Globus pallidus (tissue), 1 donor: ENCODE results near the gene TBL3.
"Not testable (repeated sequence)": the region's sequence is repeated elsewhere in the genome, so short reads cannot be mapped to it uniquely, and the experiment has no call there.

Experiments used
- DNase-seq: peaks from one replicate; pipeline ENCODE4 v3.0.0-alpha.2; 2015; ENCODE audit warnings: low spot score

Gene TBL3

GRCh38 chr16:1942810-1943726 is 28.8 kb upstream of the TBL3 start, which contains the start of gene MSRB1:
Gene MSRB1 (minus strand): TSS chr16:1943199. CDS start chr16:1943156, 43 bp downstream.
- peak; percentile 99 for DNase-seq

DNA sequence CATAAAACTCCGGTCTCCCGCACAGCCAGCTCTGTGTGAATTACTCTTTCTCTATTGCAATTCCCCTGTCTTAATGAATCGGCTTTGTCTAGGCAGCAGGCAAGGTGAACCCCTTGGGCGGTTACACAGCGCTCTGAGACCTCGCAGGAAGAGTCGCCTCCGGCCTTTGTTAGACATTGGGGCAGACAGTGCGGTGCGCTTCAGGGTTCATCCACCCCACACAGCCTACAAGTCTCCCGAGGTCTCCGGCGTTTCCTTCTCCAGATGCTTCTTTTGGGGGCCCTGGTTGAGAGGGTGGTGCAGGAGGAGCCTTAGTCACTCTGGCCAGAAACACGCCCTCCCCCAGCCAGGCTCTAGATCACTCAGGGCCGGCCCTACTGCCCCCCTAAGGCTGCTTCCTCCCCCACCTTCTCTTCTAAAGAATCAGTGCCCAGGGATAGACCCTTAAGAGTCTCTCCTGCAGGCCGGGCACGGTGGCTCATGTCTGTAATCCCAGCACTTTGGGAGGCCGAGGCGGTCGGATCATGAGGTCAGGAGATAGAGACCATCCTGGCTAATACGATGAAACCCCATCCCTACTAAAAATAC is 27.1 kb upstream of the TBL3 start:
- DNase-seq = no peak

DNA sequence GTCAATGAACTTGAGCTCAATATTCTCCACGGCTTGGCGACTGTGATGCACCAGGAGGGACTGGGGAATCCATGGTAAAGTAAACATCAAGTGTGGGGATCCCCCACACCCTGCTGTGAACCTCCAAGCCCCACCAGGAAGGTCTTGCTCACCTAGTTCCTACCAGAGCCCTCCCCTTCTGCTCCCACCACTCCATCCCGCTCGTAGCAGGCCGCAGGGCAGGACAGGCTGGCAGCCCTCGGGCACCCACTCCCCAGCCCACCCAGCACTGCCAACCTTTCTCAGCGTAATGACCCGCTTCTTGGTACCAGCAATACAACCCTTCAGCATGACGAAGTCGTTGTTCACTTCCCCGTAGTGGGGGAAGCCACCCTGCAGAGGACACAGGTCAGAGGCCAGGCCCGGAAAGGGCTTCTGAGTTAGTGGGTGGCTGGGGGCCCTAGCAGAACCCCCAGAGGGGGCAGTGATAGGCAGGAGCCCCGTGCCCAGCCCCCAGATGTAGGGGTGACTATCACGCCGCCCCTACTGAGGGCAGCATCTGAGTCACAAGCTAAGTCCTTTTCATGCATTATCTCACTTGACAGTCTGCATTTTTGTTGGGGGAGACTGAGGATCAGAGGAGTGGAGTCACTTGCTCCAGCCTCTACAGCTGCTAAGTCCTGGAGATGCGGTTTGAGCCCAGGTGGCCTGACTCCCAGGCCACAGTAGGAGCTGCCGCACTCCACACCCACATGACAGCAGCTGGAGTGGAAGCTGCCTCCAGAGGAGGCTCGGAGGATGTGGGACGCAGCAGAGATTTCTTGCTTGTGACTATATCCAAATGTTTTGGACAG is 26.1 kb upstream of the TBL3 start:
- DNase-seq = no peak

DNA sequence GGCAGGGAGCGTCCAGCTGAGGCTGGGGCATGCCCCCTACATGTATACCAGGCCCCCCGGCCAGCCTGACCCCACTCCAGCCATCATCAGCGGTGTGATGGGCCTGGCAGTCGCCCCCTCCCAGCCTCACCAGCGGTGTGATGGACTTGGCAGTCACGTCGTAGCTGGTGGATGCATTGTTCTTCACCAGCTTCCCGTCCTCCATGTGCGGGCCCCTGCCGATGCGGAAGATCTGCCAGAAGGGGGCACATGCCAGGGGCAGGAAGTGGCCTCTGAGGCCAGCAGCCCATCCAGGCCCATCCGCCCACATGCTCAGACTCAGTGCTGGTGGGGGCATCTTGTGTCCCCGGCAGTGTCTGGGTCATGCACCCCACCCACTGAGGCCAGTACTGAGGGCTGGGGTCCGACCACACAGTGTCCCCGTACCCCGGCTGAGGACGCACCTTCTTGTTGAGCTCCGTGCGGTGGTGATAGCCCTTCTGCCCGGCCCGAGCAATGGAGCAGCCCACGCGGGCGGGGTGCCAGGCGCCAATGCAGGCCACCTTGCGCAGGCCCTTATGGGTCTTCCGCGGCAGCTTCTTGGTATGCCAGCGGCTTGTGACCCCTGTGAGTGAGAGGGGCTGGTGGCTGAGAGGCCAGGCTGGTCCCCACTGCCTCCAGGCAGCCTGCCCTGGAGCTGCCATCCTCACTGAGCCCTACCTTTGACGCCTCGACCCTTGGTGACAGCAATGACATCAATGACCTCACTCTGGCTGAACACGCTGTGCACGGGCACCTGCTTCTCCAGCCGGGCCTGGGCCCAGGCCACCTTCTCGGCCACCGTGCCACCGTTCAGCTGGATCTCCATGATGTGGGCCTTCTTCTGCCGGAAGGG is 25.1 kb upstream of the TBL3 start:
- no peak for DNase-seq

GRCh38 chr16:1947369-1947670 is 24.5 kb upstream of the TBL3 start:
- DNase-seq = no peak

- DNase-seq = no peak
These were observed 22.3 kb upstream of the TBL3 start for GRCh38 chr16:1949507-1949906.

DNA sequence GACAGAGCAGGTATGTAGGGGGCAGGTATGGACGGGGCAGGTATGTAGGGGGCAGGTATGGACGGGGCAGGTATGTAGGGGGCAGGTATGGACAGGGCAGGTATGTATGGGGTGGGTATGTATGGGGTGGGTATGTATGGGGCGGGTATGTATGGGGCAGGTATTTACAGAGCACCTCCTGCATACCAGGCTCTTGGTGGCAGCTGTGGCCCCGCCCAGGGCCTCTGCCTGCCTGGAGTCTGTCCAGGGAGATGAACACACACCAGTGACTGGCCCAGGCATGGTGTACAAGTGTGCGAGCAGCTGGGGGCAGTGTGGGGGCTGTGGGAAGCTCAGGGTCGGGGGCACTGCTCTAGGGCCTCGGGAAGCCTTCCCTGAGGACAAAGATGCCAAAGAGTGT is 21.8 kb upstream of the TBL3 start:
- DNase-seq = no peak

GRCh38 chr16:1950559-1950958 is 21.3 kb upstream of the TBL3 start:
- no peak for DNase-seq

DNA sequence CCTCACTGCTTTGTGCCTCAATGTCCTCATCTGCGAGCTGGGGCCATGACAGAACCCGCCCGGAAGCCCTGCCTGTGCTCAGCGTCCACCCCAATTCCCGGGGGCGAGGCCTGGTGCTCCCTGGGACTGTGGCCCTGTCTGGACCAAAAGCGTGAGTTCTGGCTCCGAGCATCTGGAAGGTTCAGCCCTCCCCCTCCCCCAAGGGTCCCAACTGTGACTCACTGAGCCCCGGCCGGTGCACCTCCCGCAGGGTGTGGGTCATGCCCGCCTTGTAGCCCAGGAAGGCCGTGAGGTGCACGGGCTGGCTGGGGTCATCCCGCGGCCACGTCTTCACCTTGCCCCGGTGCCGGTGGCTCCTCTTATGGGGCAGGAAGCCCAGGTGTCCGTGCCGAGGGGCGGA is 18.1 kb upstream of the TBL3 start:
- DNase-seq = no peak

- not testable (repeated sequence) for DNase-seq
These were observed 14.3 kb upstream of the TBL3 start for GRCh38 chr16:1957434-1958142.

DNA sequence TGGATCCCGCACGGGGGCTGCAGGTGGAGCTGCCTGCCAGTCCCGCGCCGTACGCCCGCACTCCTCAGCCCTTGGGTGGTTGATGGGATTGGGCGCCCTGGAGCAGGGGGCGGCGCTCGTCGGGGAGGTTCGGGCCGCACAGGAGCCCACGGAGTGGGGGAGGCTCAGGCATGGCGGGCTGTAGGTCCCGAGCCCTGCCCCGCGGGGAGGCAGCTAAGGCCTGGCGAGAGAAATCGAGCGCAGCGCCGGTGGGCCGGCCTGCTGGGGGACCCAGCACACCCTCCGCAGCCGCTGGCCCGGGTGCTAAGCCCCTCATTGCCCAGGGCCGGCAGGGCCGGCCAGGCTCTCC is 13.7 kb upstream of the TBL3 start:
- DNase-seq = not testable (repeated sequence)

DNA sequence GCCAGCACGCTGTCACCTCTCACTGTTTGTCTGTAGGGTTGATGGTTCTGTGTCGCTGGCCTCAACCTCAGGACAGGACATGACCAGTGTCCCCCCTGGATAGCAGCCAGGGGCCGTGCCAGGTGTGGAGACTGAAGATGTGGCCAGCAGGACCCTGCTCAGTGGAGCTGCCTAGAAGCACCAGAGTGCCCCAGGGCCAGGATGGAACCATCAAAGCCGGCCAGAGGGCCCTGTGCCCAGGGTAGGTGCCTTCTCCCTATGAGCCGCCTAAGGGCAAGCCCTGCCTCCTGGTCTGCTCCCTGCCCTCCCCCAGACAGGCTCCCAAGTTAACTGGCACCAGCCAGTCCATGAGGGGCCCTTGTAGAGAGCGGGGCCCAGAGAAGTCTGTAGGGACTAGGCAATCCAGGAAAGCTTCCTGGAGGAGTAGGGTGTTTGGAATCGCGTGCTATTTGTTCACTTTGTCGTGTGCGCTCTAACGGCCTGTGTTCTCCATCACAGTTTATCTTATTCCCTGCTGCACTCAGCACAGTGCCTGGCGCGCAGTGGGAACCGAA is 13.1 kb upstream of the TBL3 start:
- DNase-seq = no peak

- DNase-seq = peak; percentile 83
These were observed 12.4 kb upstream of the TBL3 start, which contains the start of gene NDUFB10 for GRCh38 chr16:1959269-1960039. Gene NDUFB10 (plus strand): TSS chr16:1959538. CDS start chr16:1959625, 87 bp downstream.

GRCh38 chr16:1960665-1961630 is 10.9 kb upstream of the TBL3 start:
- DNase-seq = no peak

- no peak for DNase-seq
These were observed 10.2 kb upstream of the TBL3 start for GRCh38 chr16:1961651-1962067.

DNA sequence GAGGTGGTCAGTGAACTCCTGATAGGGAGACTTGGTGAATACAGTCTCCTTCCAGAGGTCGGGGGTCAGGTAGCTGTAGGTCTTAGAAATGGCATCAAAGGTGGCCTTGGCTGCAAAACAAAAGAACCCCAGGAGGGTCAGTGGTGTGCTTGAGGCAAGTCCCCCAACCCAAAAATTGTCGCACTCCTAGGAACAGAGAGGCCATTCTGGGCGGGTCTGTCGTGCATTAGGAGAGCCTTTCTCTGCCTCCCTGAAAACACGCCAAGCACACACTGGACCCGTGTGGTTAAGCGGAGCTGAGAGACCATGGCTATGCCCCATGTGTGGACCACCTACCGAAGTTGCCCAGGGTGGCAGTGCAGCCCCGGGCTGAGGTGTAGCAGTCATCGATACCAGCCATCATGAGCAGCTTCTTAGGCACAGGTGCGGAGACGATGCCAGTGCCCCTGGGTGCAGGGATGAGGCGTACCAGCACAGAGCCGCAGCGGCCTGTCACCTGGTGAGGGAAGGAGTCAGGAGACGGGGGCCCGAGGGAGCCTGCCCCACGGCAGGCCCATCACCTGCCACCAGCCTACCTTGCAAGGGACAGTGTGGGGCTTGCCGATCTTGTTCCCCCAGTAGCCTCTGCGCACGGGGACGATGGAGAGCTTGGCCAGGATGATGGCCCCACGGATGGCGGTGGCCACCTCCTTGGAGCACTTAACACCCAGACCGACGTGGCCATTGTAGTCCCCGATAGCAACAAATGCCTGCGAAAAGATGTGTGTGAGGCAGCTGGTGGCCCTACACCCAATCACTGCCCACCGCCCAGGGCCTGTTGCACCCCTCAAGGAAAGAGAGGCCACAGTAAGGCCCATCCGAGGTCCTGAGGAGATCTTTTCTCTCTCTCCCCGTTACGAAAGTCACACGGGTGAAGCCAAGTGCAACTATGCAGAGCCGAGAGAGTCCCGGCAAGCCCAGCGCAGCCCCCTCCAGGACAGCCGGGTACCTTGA is 9.4 kb upstream of the TBL3 start:
- DNase-seq = not testable (repeated sequence)

- DNase-seq = no peak
These were observed 7.9 kb upstream of the TBL3 start for GRCh38 chr16:1963806-1964505.
